Hematopoietic multipotent progenitor cell treated with erythropoietin and hydrocortisone succinate and interleukin-3 and kit ligand, for 15 days (in vitro differentiated cells): ENCODE results near the gene UBD.

Experiments used
- DNase-seq: peaks from one replicate; pipeline ENCODE4 v3.0.0-alpha.2; 2015; ENCODE audit warnings: low spot score

The UBD gene

DNA sequence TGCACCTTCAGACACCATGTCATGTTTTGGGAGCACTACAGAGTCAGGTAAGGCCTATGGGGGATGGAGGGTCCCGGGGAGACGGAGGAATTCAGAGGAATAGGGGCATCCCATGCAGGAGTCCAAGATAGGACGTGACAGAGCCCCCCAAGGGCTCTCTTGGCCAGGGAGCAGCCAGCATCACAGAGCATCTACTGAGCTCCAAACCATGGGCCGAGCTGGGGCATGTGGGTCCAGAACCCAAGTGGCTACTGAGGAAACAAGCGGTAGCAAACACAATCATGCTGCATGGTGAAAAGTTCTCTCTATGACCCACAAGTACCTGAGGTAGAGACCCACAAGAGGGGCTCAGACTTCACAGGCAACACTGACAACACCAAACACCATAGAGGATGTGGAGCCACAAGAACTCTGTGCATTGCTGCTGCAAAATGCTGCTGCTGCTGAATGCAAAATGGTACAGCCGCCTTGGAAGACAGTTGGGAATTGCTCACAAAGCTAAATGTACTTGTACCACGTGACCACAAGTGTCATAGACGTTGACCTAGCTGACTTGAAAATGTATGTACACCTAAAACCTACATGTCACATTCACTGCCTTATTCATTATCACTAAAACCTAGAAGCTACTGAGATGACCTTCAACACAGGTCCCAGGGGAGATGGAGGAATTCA lies 38.4 kb downstream of the UBD start:
- DNase-seq = no peak

DNA sequence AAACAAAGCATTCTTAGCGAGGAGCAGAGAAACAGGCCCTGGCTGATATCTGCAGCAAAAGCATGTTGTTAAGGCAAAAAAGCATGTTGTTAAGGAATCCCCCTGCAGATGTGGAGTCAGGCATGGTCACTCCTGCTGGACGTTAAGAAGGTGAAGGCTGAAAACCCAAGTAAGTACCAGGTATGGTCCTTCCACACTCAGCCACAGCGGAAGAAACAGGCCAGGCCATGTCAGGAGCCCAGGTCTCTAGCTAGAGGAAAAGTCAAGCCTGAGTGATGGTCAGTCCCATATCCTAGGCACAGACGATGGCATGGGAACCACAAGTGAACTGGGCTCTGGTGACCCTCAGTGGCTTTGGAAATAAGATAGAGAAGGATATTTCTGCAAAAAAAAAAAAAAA lies 39.3 kb downstream of the UBD start:
- DNase-seq = no peak

DNA sequence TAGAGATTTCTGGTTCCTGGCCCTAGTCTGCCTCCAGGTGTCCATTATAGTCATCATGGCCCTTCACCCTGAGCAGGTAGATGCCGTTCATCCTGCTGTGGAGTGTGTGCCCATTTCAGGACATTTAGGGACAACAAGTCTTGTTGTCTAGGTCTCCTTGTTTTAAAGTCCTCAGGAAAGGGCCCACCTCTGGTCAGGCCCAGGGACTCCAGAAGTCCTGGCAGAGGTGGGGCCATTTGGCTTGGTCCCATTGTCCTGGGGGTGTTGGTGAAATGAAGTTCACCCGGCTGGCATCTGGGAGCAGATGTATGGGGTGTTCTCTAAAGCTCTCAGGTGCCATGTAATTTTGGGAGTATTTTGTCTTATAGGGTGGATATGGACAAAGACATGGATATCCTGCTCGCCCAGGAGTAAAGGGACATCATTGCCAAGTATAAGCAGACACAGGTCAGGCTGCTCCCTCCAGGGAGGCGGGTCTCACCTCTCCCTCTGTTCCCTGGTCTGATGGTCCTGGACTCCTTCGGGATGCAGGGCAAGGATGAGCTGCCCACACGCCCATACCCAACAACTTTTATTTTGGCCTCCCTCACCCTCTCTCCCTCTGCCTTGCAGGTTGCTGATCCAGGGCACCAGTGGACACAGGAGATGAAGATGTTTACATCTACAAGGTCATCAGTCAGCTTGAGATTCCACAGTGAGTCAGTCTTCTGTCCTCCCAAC lies 40.1 kb downstream of the UBD start:
- no peak for DNase-seq

DNA sequence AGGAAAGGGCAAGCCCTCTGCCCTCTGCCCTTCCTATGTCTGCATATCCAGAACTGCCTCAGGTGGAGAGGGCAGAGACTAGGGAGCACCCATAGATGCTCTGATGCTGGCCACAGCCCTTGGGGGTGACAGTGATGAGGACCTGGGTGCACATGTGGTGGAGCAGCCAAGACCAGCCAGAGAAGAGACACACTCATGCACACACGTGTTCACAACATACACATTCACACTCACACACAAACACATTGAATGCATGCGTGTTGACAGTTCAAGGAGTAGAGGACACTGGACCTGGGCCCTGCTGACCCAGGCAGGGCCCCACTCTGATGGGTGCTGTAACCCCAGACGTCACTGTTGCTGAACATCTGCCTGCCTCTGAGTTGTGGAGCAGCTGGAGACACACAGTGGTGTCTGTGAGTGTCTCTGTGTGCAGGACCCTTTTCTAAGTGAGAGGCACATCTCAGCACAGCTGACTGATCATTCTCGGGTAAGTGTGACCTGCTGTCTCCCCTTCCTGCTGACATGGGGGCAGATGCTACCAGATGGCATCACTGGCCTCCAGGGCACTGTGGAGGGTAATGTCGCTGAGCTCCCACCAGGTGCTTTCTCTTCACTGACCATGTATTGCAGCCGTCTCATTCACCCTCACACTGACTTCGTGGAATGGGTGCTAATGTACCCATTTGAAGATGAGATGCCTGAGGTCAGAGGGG lies 41.6 kb downstream of the UBD start:
- DNase-seq = no peak

DNA sequence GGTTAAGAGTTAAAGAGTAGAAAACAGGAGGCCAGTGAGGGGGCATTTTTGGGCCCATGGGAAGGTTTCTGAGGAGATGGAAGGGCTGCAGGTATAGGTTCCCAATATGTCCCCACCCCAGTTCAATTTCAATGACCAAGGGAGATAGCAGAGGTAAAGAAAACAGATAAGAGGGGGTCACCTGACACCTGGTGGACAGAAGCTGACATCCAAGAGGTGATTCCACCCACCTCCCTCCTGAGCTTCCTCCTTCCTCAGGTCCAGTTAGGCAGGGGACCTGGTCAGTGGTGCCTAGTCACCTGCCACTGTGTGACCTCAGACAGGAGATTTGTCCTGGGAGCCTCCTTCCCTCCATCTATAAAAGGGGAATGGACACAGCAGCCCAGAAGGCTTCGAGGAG lies 42.3 kb downstream of the UBD start:
- DNase-seq = no peak

DNA sequence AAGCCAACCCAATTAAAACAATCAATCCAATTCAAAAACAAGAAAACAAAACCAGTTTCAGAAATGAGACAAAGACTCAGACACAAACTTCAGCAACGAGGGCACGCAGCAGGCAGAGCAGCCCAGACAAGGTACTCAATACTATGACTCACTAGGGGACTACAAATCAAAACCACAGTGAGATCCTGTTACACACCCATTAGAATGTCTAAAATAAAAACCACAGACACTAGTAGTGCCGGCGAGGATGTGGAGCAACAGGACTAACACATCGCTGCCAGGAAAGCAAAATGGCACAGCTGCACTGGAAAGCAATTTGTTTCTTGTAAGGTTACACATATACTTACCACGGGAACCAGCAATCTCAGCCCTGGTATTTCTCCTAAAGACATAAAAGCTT lies 43.4 kb downstream of the UBD start:
- no peak for DNase-seq

DNA sequence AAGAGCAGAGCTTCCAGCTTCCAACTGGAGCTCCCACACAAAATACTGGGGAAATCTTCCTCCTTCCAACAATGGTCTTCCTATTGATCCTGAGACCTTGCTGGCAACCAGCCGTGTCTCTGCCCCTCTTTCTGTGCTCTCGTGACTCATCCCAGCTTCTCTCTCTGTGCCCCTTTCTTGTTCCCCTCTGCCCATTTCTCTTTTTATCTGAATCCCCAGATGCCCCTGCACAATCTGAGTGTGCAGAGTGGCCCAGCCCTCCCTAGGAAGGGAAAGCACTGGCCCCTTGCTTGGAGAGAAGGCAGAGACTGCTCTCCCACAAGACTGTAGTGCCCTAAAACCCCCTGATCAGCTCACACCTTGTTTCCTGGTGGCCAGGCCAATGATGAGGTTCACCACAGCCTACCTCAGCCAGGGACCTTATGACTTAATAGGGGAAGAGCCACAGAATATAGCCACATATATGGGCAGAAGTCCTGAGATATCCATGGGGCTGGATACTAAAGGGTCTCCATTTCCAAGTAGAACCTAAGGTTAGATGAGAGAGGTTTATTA lies 48.7 kb downstream of the UBD start:
- DNase-seq = no peak

DNA sequence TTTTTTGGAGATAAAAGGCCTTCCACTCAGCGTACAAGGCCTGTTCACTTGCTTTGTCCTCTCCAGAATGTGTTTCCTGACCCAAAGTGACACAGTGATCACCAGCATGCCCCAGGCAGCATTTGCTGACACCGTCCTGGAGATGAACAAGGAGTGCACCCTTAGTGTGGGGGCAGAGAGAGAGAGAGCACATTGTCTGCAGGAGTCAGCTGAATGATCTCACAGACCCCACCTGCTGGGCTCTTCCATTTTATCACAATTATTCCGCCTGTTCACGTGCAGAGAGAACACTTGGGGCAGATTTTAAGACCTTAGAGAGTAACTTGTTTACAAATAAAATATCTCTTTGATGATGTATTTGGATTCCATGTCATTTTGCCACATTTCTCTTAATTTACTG lies 49.3 kb downstream of the UBD start:
- no peak for DNase-seq

DNA sequence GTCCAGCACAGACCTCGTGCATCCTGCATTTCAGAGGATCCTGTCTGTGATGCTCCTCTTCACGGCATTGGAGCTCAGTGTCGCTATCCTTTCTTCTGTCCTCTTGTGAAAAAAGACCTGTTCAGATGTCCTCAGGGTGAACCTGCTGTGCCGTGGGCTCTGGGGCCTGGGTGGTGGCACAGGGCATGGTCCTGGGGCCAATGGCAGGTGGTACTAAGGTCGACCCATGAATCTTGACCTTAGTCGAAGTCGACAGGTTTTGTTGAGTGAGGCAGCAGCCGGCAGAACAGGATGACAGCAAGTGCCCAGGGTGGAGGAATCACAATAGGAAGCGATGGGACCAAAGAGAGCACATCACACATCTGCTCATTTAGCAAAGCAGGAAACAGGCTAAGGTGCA lies 49.8 kb downstream of the UBD start:
- DNase-seq = no peak

DNA sequence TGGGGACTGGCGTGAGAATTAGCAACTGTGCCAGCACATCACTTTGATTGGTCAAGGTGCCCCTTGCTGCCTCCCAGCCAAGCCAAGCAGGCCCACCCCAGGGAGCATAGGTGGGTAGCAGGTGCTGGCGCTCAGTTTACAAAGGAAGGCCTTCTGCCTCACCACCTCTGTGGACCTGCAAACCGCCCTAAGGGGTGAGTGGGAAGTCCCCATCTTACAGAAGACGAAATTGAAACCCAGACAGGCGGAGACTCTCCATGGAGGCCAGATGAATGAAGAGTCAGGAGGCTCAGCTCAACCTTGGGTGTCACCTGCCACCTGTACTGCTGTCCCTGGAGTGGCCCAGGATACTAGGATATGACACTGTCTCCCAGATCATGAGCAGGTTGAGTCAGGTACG lies 50.3 kb downstream of the UBD start:
- DNase-seq = no peak

DNA sequence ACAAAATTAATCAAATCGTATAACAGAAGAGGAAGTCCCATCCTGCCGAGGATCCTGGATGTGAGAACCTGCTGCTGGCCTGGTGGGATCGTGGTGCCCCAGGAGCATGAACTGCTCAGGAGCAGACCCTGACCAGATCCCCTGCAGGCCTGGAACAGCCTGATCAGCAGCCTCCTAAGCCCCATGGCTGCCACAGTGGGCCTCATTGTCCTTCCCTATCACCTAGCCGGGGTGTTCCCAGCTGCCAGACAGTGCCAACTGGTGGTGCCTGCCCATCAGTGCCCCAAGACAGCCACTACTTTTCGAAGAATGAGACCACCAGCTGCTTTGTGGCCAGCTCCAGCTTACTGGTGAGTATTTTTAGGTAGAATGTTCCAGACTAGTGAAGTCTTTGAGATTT lies 52.2 kb downstream of the UBD start:
- no peak for DNase-seq

DNA sequence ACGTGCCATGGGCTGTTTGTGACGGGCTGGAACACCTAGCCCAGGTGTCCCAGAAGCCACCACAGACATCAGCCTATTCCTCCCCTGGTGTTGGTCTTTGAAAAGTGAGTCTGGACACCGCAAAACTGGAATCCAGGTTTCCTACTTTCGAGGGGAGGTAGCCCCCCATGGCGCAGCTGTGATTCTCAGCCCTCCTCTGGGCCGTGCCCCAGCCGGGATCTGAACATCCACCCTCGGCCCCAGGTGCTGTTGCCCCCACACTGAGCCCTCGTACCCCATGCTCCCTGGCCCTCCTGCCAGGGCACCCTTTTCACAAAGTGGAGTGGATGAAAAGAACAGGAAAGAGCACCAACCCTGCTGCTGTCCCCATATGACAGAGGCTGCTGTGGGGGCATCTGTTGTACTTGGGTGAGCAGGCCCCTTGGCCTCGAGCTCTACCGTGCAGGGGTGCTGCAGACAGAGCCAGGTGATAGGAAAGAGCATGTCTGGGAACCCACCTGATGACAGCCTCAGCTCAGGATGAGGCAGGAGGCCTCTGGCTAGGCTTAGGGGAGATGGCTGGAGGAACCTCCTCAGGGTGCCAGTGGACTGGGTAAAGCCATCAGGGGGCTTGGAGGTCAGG lies 53.0 kb downstream of the UBD start:
- no peak for DNase-seq

DNA sequence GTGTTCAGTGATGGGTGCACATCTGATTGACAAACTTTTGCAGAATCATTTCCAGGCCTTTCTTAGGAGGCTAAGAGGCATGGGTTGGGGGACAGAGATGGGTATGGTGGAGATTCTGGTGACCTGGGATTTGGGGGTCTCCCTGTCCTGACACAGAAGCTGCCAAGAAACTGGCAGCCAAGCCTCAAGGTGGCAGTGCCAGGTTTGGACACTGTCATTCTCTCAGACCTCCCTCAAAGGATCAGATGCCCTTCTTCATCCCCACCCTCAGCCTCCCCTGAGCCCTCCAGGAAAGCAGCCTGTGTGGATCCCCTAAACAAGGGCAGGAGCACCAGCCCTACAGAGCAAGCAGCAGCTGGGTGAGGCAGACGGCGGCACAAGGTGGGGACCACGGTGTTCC lies 53.7 kb downstream of the UBD start:
- no peak for DNase-seq
